GM18517 (cell line): ENCODE data around the gene PLCB4.

Experiments used
- ATAC-seq: cut with Tn5 transposase; IDR thresholded peaks from one replicate; pipeline ENCODE4 v1.9.1; 2021; ENCODE audit warnings: mild to moderate bottlenecking, moderate library complexity; ENCODE audit not compliant: unreplicated experiment

PLCB4 gene

GRCh38 chr20:9508696-9509178 is 439.9 kb downstream of the PLCB4 start:
- no peak for ATAC-seq

- ATAC-seq: no peak
Observed at GRCh38 chr20:9509246-9509645, 440.4 kb downstream of the PLCB4 start.

- no peak for ATAC-seq
Observed at GRCh38 chr20:9510911-9511310, 442.0 kb downstream of the PLCB4 start.

GRCh38 chr20:9514072-9514460 is 445.2 kb downstream of the PLCB4 start:
- no peak for ATAC-seq

GRCh38 chr20:9514461-9515213 is 445.8 kb downstream of the PLCB4 start, which contains the start of gene LAMP5:
TSS of gene LAMP5 (plus strand) at chr20:9514590. CDS start at chr20:9514853, 263 bp downstream.
- ATAC-seq: no peak

GRCh38 chr20:9515214-9515585 is 446.3 kb downstream of the PLCB4 start:
- no peak for ATAC-seq

GRCh38 chr20:9515741-9516233 is 446.9 kb downstream of the PLCB4 start:
- no peak for ATAC-seq

GRCh38 chr20:9516234-9516871 is 447.5 kb downstream of the PLCB4 start:
- no peak for ATAC-seq

- ATAC-seq: no peak
Observed at GRCh38 chr20:9517297-9518162, 448.6 kb downstream of the PLCB4 start.

GRCh38 chr20:9518576-9519175 is 449.8 kb downstream of the PLCB4 start:
- no peak for ATAC-seq

GRCh38 chr20:9520086-9520485 is 451.2 kb downstream of the PLCB4 start:
- no peak for ATAC-seq

- ATAC-seq: no peak
Observed at GRCh38 chr20:9523636-9524035, 454.7 kb downstream of the PLCB4 start.
